H9 (cell line): Measurements from ENCODE around the gene TIMM8A. TPM values are rescaled to one million over a fixed set of nuclear protein-coding genes. Genes with fewer than 3 reads are reported as not detected.

Experiments
- DNase-seq: peaks from one replicate; pipeline ENCODE4 v3.0.0-alpha.2; 2017
- H2AFZ ChIP-seq: one replicate; pipeline ENCODE4 v1.6.1; 2013; ENCODE audit warnings: mild to moderate bottlenecking, low read length, control low read depth, moderate library complexity
- H2AK5ac ChIP-seq: 2 replicates; pipeline ENCODE4 v1.6.1; 2013; ENCODE audit warnings: low read length, control low read depth, mixed read lengths; ENCODE audit not compliant: insufficient read length
- H2BK120ac ChIP-seq: one replicate; pipeline ENCODE4 v1.6.1; 2013; ENCODE audit warnings: low read depth, mild to moderate bottlenecking, low read length, control low read depth, inconsistent platforms; ENCODE audit not compliant: poor library complexity, severe bottlenecking
- H2BK12ac ChIP-seq: 2 replicates; pipeline ENCODE4 v1.6.1; 2013; ENCODE audit warnings: low read length, control low read depth, mixed read lengths, low read depth; ENCODE audit not compliant: insufficient read length
- H2BK15ac ChIP-seq: 2 replicates; pipeline ENCODE4 v1.6.1; 2013; ENCODE audit warnings: low read depth, low read length, control low read depth
- H2BK20ac ChIP-seq: one replicate; pipeline ENCODE4 v1.6.1; 2013; ENCODE audit warnings: low read depth, mild to moderate bottlenecking, low read length, control low read depth, inconsistent platforms; ENCODE audit not compliant: poor library complexity, severe bottlenecking
- H2BK5ac ChIP-seq: 2 replicates; pipeline ENCODE4 v1.6.1; 2013; ENCODE audit warnings: low read length, control low read depth, mixed read lengths; ENCODE audit not compliant: insufficient read length
- H3K14ac ChIP-seq: 2 replicates; pipeline ENCODE4 v1.6.1; 2013; ENCODE audit warnings: low read length, control low read depth; ENCODE audit not compliant: insufficient read depth
- H3K18ac ChIP-seq: 2 replicates; pipeline ENCODE4 v1.6.1; 2013; ENCODE audit warnings: low read depth, mild to moderate bottlenecking, mixed read lengths, low read length, control low read depth; ENCODE audit not compliant: insufficient read length
- H3K23ac ChIP-seq: 2 replicates; pipeline ENCODE4 v1.6.1; 2013; ENCODE audit warnings: low read length, control low read depth, mixed read lengths, low read depth; ENCODE audit not compliant: insufficient read length
- H3K23me2 ChIP-seq: 2 replicates; pipeline ENCODE4 v1.6.1; 2013; ENCODE audit warnings: low read depth, mild to moderate bottlenecking, mixed read lengths, low read length, control low read depth; ENCODE audit not compliant: insufficient read length, poor library complexity, severe bottlenecking
- H3K27ac ChIP-seq: 2 replicates; pipeline ENCODE4 v1.5.1; 2013; ENCODE audit warnings: low read length, control low read depth, mixed read lengths, low read depth; ENCODE audit not compliant: insufficient read length
- H3K27me3 ChIP-seq: 2 replicates; pipeline ENCODE4 v1.6.1; 2013; ENCODE audit warnings: low read length, control low read depth, inconsistent platforms; ENCODE audit not compliant: insufficient read depth
- H3K4ac ChIP-seq: 2 replicates; pipeline ENCODE4 v1.6.1; 2013; ENCODE audit warnings: low read depth, mild to moderate bottlenecking, control low read depth, inconsistent platforms, low read length, moderate library complexity
- H3K4me1 ChIP-seq: 2 replicates; pipeline ENCODE4 v1.6.1; 2013; ENCODE audit warnings: low read length, control low read depth, inconsistent platforms; ENCODE audit not compliant: insufficient read depth
- H3K4me2 ChIP-seq: 2 replicates; pipeline ENCODE4 v1.6.1; 2013; ENCODE audit warnings: low read length, control low read depth, mixed read lengths; ENCODE audit not compliant: insufficient read length, insufficient read depth
- H3K56ac ChIP-seq: 2 replicates; pipeline ENCODE4 v1.6.1; 2013; ENCODE audit warnings: low read depth, mild to moderate bottlenecking, mixed read lengths, low read length, control low read depth; ENCODE audit not compliant: insufficient read length
- H3K79me1 ChIP-seq: 2 replicates; pipeline ENCODE4 v1.6.1; 2013; ENCODE audit warnings: low read depth, mild to moderate bottlenecking, moderate library complexity, low read length, control low read depth, inconsistent platforms; ENCODE audit not compliant: insufficient read depth, poor library complexity, severe bottlenecking
- H3K79me2 ChIP-seq: 2 replicates; pipeline ENCODE4 v1.6.1; 2013; ENCODE audit warnings: low read length, control low read depth, inconsistent platforms; ENCODE audit not compliant: insufficient read depth
- H3K9ac ChIP-seq: 2 replicates; pipeline ENCODE4 v1.6.1; 2013; ENCODE audit warnings: low read length, control low read depth, mixed read lengths; ENCODE audit not compliant: insufficient read length; ENCODE audit errors: extremely low read depth
- H3K9me3 ChIP-seq: one replicate; pipeline ENCODE4 v1.6.1; 2013; ENCODE audit warnings: low read depth, low read length, inconsistent platforms; ENCODE audit not compliant: control insufficient read depth
- H3T11ph ChIP-seq: one replicate; pipeline ENCODE4 v1.6.1; 2013; ENCODE audit warnings: mild to moderate bottlenecking, low read length, control low read depth, inconsistent platforms
- H4K20me1 ChIP-seq: one replicate; pipeline ENCODE4 v1.6.1; 2013; ENCODE audit not compliant: control insufficient read depth, insufficient read length, insufficient read depth
- H4K5ac ChIP-seq: 2 replicates; pipeline ENCODE4 v1.6.1; 2013; ENCODE audit warnings: low read depth, mild to moderate bottlenecking, mixed read lengths, low read length, control low read depth; ENCODE audit not compliant: insufficient read length
- H4K8ac ChIP-seq: replicated peaks from 2 replicates; pipeline ENCODE4 v1.6.1; 2013; ENCODE audit warnings: low read length, control low read depth, mixed read lengths, low read depth; ENCODE audit not compliant: insufficient read length
- H4K91ac ChIP-seq: 2 replicates; pipeline ENCODE4 v1.6.1; 2013; ENCODE audit warnings: low read depth, mild to moderate bottlenecking, moderate library complexity, mixed read lengths, low read length, control low read depth; ENCODE audit not compliant: insufficient read length
- H3K27ac Mint-ChIP-seq, 3 experiments: 2 replicates in 2 of 3; 3 replicates in 1 of 3; pipeline ENCODE4 v1.8.0; 2020 to 2021; ENCODE audit warnings: mixed read lengths in 3 of 3, mild to moderate bottlenecking in 1 of 3, moderate library complexity in 1 of 3
- H3K27me3 Mint-ChIP-seq: 2 replicates; pipeline ENCODE4 v1.8.0; 2021; ENCODE audit warnings: low read depth, mild to moderate bottlenecking, moderate library complexity, mixed read lengths
- H3K36me3 Mint-ChIP-seq, 3 experiments: 2 replicates in 2 of 3; 3 replicates in 1 of 3; pipeline ENCODE4 v1.8.0; 2020 to 2021; ENCODE audit warnings: low read depth in 3 of 3, mixed read lengths in 3 of 3; ENCODE audit not compliant: insufficient read depth in 1 of 3
- H3K4me1 Mint-ChIP-seq, 2 experiments: 2 replicates each; pipeline ENCODE4 v1.8.0; 2020; ENCODE audit warnings: mixed read lengths in 2 of 2
- H3K4me3 Mint-ChIP-seq, 2 experiments: 2 replicates in 1 of 2; 3 replicates in 1 of 2; pipeline ENCODE4 v1.8.0; 2020 to 2021; ENCODE audit warnings: mild to moderate bottlenecking in 2 of 2, mixed read lengths in 2 of 2, moderate library complexity in 1 of 2
- H3K9me3 Mint-ChIP-seq, 2 experiments: 2 replicates in 1 of 2; 3 replicates in 1 of 2; pipeline ENCODE4 v1.8.0; 2020; ENCODE audit warnings: mild to moderate bottlenecking in 2 of 2, mixed read lengths in 2 of 2, moderate library complexity in 1 of 2
- WGBS: extraction: QIAGEN DNeasy Blood & Tissue Kit; methylation state at CpG from one replicate; pipeline ENCODE4 v1.1.7; 2013; ENCODE audit warnings: missing lambda C conversion rate, low lambda C conversion rate, mixed read lengths; ENCODE audit not compliant: insufficient read length; ENCODE audit errors: extremely low coverage; 5-methylcytosine and 5-hydroxymethylcytosine counted together
- total RNA-seq: library from RNA; stranded (reverse); gene quantifications from 2 replicates; pipeline ENCODE4 v1.2.1, GENCODE V29; 2021
- TF ChIP-seq, protein P1 (sequence below): fragments of 200-600 bp; sonication (generic); conservative IDR thresholded peaks from 3 replicates; pipeline ENCODE4 v1.8.0; 2021; ENCODE audit warnings: antibody characterized with exemption, mild to moderate bottlenecking

TIMM8A gene
- total RNA-seq, 1 experiment from 2014 or later = 40.2 TPM

GRCh38 chrX:101383679-101384205 is 35.2 kb upstream of the TIMM8A start:
- Mint-ChIP-seq H3K27ac (no peak overlapping the region), H3K4me1 (peaks cover 3 to 13% of the 10 kb centered on the region in 2 experiments), H3K27me3 (no peaks in the 10 kb centered on the region), H3K36me3 (no peaks in the 10 kb centered on the region; a peak in 1 of 7 replicates), H3K9me3 (peaks cover 45 to 55% of the 10 kb centered on the region in 2 experiments), H3K4me3 (no peak overlapping the region)
- H3K4me1 ChIP-seq = no peaks in the 10 kb centered on the region
- no peak overlapping the region for H3K56ac ChIP-seq
- no peak overlapping the region for H2BK20ac ChIP-seq
- H4K20me1 ChIP-seq = no peaks in the 10 kb centered on the region
- H3K27me3 ChIP-seq = no peaks in the 10 kb centered on the region
- H2BK12ac ChIP-seq = no peak overlapping the region
- H3K27ac ChIP-seq = no peak overlapping the region
- TF ChIP-seq, protein P1, sequence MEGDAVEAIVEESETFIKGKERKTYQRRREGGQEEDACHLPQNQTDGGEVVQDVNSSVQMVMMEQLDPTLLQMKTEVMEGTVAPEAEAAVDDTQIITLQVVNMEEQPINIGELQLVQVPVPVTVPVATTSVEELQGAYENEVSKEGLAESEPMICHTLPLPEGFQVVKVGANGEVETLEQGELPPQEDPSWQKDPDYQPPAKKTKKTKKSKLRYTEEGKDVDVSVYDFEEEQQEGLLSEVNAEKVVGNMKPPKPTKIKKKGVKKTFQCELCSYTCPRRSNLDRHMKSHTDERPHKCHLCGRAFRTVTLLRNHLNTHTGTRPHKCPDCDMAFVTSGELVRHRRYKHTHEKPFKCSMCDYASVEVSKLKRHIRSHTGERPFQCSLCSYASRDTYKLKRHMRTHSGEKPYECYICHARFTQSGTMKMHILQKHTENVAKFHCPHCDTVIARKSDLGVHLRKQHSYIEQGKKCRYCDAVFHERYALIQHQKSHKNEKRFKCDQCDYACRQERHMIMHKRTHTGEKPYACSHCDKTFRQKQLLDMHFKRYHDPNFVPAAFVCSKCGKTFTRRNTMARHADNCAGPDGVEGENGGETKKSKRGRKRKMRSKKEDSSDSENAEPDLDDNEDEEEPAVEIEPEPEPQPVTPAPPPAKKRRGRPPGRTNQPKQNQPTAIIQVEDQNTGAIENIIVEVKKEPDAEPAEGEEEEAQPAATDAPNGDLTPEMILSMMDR = no peak
- H3K18ac ChIP-seq = no peak overlapping the region
- H4K91ac ChIP-seq = no peak overlapping the region
- H2BK120ac ChIP-seq = no peak overlapping the region
- H3K79me1 ChIP-seq = no peaks in the 10 kb centered on the region
- no peak overlapping the region for H3K9ac ChIP-seq
- H3T11ph ChIP-seq = no peak overlapping the region
- no peak overlapping the region for H2BK5ac ChIP-seq
- no peak overlapping the region for H2BK15ac ChIP-seq
- no peaks in the 10 kb centered on the region for H3K23me2 ChIP-seq
- H2AFZ ChIP-seq = no peak overlapping the region
- H4K5ac ChIP-seq = no peak overlapping the region
- no CpG with 5 or more reads among the region's 4 CpGs for WGBS
- H3K9me3 ChIP-seq = peaks cover 43% of the 10 kb centered on the region
- no peak for DNase-seq
- H2AK5ac ChIP-seq = no peak overlapping the region
- H3K79me2 ChIP-seq = no peaks in the 10 kb centered on the region
- H3K14ac ChIP-seq = no peak overlapping the region
- H4K8ac ChIP-seq = no peak overlapping the region
- no peak overlapping the region for H3K4ac ChIP-seq
- H3K23ac ChIP-seq = no peak overlapping the region
- no peak overlapping the region for H3K4me2 ChIP-seq
